GM23248 (cell line): ENCODE data around the gene CRTAC1. TPM values are rescaled to one million over a fixed set of nuclear protein-coding genes. Genes with fewer than 3 reads are reported as not detected.
A peak's percentile ranks its signal among the peaks of the same experiment; 100 is the strongest.

Source experiments
- DNase-seq: peaks from one replicate; pipeline ENCODE4 v3.0.0-alpha.2; 2015
- H2AFZ ChIP-seq: fragments of 200-600 bp; sonication (generic); 2 replicates; pipeline ENCODE4 v1.6.1; 2016; ENCODE audit warnings: antibody characterized with exemption
- H3F3A ChIP-seq: fragments of 200-600 bp; sonication (generic); 2 replicates; pipeline ENCODE4 v1.6.1; 2016; ENCODE audit warnings: mild to moderate bottlenecking, antibody characterized with exemption, mixed run types; ENCODE audit not compliant: insufficient read depth
- H3K27ac ChIP-seq: fragments of 200-600 bp; sonication (generic); 2 replicates; pipeline ENCODE4 v1.5.1; 2016; ENCODE audit warnings: mild to moderate bottlenecking
- H3K27me3 ChIP-seq: fragments of 200-600 bp; sonication (generic); replicated peaks from 2 replicates; pipeline ENCODE4 v1.6.1; 2016; ENCODE audit warnings: mild to moderate bottlenecking; ENCODE audit not compliant: insufficient read depth
- H3K36me3 ChIP-seq: fragments of 200-600 bp; sonication (generic); 2 replicates; pipeline ENCODE4 v1.6.1; 2016; ENCODE audit warnings: low read depth, mild to moderate bottlenecking
- H3K4me1 ChIP-seq: fragments of 200-600 bp; sonication (generic); 2 replicates; pipeline ENCODE4 v1.6.1; 2016; ENCODE audit warnings: mild to moderate bottlenecking; ENCODE audit not compliant: insufficient read depth
- H3K4me2 ChIP-seq: fragments of 200-600 bp; sonication (generic); one replicate; pipeline ENCODE4 v1.6.1; 2016; ENCODE audit warnings: mild to moderate bottlenecking; ENCODE audit not compliant: unreplicated experiment
- H3K4me3 ChIP-seq: fragments of 200-600 bp; sonication (generic); 2 replicates; pipeline ENCODE4 v1.5.1; 2016; ENCODE audit warnings: mild to moderate bottlenecking
- H3K79me2 ChIP-seq: fragments of 200-600 bp; sonication (generic); 2 replicates; pipeline ENCODE4 v1.6.1; 2016; ENCODE audit warnings: mild to moderate bottlenecking; ENCODE audit not compliant: insufficient read depth
- H3K9ac ChIP-seq: fragments of 200-600 bp; sonication (generic); 2 replicates; pipeline ENCODE4 v1.6.1; 2016; ENCODE audit warnings: mild to moderate bottlenecking
- H3K9me2 ChIP-seq: fragments of 200-600 bp; sonication (generic); 2 replicates; pipeline ENCODE4 v1.6.1; 2016; ENCODE audit warnings: mixed run types, mild to moderate bottlenecking, moderate library complexity; ENCODE audit not compliant: insufficient read depth
- H3K9me3 ChIP-seq: fragments of 200-600 bp; sonication (generic); one replicate; pipeline ENCODE4 v1.6.1; 2017; ENCODE audit warnings: low read depth
- H4K20me1 ChIP-seq: fragments of 200-600 bp; sonication (generic); 2 replicates; pipeline ENCODE4 v1.6.0; 2016; ENCODE audit not compliant: insufficient read depth
- EZH2 ChIP-seq: fragments of 200-600 bp; sonication (generic); IDR thresholded peaks from 2 replicates; pipeline ENCODE4 v1.6.1; 2018; ENCODE audit warnings: antibody characterized with exemption, mild to moderate bottlenecking; ENCODE audit not compliant: insufficient read depth, poor library complexity, severe bottlenecking
- EZH2phosphoT487 ChIP-seq: fragments of 200-600 bp; sonication (generic); IDR thresholded peaks from 2 replicates; pipeline ENCODE4 v1.6.1; 2018; ENCODE audit warnings: antibody characterized with exemption, moderate library complexity, mild to moderate bottlenecking, low read depth; ENCODE audit not compliant: insufficient read depth
- WGBS, 2 experiments: methylation state at CpG; one replicate each; pipeline ENCODE4 v1.1.6; 2015 to 2017; ENCODE audit warnings: low lambda C conversion rate in 2 of 2, low coverage in 1 of 2; ENCODE audit errors: missing lambda C conversion rate in 2 of 2; 5-methylcytosine and 5-hydroxymethylcytosine counted together
- in situ Hi-C: fragments of 300-500 bp; cut with MboI; formaldehyde crosslinking; loops from 2 replicates; pipeline ENCODE4 v1.15.0; 2020
- polyA plus RNA-seq: library from polyadenylated mRNA; unstranded; fragments of >200 nt; fragmentation: Nextera tagmentation; extraction: Ambion mirVana; gene quantifications from 2 replicates; pipeline ENCODE4 v1.2.1, GENCODE V29; 2016
- total RNA-seq: library from RNA; depleted of rRNA; stranded (reverse); fragments of >200 nt; shearing (Covaris generic); gene quantifications from 2 replicates; pipeline ENCODE4 v1.2.3, GENCODE V29; 2014

Gene CRTAC1
- total and polyA plus RNA-seq, 2 experiments from 2014 or later, result not detected

DNA sequence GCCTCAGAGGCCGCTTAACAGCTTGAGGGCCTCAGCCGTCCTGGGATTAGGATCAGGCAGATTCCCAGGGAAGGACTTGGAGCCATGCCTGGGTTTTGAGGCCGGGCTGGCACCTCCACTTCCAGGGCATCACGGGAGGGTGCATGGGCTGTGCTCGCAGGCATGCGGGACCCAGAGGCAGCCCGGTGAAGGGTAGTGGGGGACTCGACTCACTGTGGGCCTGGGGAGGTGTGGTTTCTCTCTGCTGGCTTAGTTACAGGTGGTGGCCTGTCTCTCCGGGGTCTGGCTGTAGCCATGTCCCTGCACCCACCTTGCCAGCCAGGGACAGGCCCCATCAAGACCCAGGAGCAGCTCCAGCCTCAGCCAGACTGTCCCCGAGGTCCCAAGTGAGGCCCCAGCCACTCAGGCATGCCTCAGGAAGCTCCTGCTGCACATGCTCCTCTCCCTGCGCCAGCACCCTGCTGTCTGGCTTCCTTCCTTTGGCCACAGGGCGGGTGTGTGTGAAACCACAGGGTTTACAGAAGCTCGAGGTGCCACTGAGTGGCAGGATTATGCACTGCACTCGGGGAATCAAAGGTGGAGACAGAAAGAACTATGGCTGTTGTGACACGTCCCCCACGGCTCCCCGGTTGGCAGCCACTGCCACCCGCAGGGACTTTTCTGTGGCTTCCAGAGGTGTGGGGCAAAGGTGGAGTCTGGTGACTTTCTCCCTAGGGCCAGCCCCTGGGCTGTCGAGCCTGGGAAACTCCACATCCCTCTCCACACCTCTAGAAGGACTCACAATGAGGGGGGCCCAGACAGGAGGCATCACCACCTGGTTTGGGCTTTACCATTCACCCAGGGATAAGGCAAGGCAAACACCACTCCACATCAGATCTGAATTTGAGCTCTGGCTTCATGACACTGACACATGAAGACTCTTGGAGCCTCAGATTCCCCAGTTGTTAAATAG, 161.1 kb downstream of the CRTAC1 start:
- H3K4me2 ChIP-seq, result peak overlapping the region; percentile 10
- DNase-seq, result peak; percentile 94
- no peak overlapping the region for H3K27ac ChIP-seq
- H3K36me3 ChIP-seq, result no peaks in the 10 kb centered on the region
- no peak overlapping the region for H3K9ac ChIP-seq
- 13 to 16% methylated on average over 19 of the region's 19 CpGs for WGBS, 2 experiments
- no peaks in the 10 kb centered on the region for H3K9me2 ChIP-seq
- peak overlapping the region; percentile 24; the same call in 1 of the 2 replicates for H2AFZ ChIP-seq
- H3K9me3 ChIP-seq, result no peaks in the 10 kb centered on the region
- peaks cover 6% of the 10 kb centered on the region; the same call in 1 of the 2 replicates for H3K4me1 ChIP-seq
- H3K79me2 ChIP-seq, result no peaks in the 10 kb centered on the region
- no peak overlapping the region for H3K4me3 ChIP-seq
- H4K20me1 ChIP-seq, result no peaks in the 10 kb centered on the region
- H3K27me3 ChIP-seq, result peaks cover 41% of the 10 kb centered on the region
- TF ChIP-seq EZH2 (no peak), EZH2phosphoT487 (no peak)
- H3F3A ChIP-seq, result no peaks in the 10 kb centered on the region
- in situ Hi-C loops, result no loop called here

DNA sequence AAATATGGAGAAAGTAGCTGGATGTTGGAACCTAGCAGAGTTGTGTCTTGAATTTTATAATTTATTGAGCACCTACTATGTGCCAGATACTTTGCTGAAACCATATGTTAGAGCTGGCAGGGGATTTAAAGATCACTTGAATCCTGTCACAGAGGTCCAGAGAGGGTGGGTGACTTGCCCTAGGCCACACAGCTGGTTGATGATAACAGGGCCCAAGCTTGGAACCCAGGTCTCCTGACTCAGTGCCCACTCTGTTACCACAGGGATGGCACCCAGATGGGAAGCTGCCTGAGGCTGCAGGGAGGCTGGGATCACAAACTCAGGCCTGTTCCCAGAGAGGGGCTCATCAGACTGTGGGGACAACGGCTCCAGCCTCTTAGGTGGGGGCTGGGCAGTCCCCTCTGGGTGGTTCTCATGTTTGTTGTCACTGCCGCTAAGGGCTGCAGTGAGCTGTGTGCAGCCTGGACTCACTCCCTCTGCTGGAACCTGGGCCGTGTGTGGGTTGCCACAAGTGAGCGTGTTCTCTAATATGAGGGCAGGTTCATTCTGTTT, 162.2 kb downstream of the CRTAC1 start:
- H3K79me2 ChIP-seq, result no peaks in the 10 kb centered on the region
- H3K4me1 ChIP-seq, result peaks cover 6% of the 10 kb centered on the region; the same call in 1 of the 2 replicates
- in situ Hi-C loops, result no loop called here
- H3K27me3 ChIP-seq, result peaks cover 41% of the 10 kb centered on the region
- DNase-seq, result no peak
- H3K4me2 ChIP-seq, result no peak overlapping the region
- 59 to 60% methylated on average over 4 of the region's 4 CpGs for WGBS, 2 experiments
- no peak for TF ChIP-seq EZH2phosphoT487
- no peak for TF ChIP-seq EZH2
- no peak overlapping the region for H2AFZ ChIP-seq
- H3K9me2 ChIP-seq, result no peaks in the 10 kb centered on the region
- H3K4me3 ChIP-seq, result no peak overlapping the region
- H3F3A ChIP-seq, result no peaks in the 10 kb centered on the region
- no peaks in the 10 kb centered on the region for H4K20me1 ChIP-seq
- H3K9ac ChIP-seq, result no peak overlapping the region
- no peak overlapping the region for H3K27ac ChIP-seq
- H3K36me3 ChIP-seq, result no peaks in the 10 kb centered on the region
- H3K9me3 ChIP-seq, result no peaks in the 10 kb centered on the region

DNA sequence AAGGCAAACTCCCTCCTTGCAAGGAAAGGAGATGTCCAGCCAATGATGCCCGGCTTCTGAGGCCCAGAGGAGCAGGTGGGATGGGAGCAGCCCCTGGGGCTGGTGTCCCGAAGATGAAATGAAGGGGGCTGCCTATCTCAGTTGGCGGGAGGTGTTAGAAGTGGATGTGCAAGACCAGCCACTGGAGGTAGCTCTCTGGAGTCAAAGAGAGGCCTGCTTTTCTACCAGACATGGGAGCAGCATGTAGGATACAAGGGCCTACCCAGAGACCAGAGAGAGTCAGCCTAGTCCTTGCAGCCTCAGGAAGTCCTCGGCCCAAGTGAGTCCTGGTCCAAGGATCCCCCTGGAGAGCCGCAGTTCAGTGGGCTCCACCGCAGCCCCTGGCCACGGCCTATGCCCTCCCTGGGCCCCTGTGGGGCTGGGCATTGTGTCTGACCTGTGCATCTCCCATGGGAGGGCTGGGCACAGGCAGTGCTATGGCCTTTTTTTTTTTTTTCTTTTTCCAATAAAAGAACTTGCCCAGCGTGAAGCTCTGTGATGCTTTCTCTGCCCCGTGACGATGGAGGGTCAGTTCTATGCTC, 163.1 kb downstream of the CRTAC1 start:
- peaks cover 6% of the 10 kb centered on the region; the same call in 1 of the 2 replicates for H3K4me1 ChIP-seq
- no peak overlapping the region for H3K4me2 ChIP-seq
- no peak overlapping the region for H3K4me3 ChIP-seq
- in situ Hi-C loops, result no loop called here
- H3K9me2 ChIP-seq, result no peaks in the 10 kb centered on the region
- H3K79me2 ChIP-seq, result no peaks in the 10 kb centered on the region
- H3K9ac ChIP-seq, result no peak overlapping the region
- no peaks in the 10 kb centered on the region for H3K9me3 ChIP-seq
- TF ChIP-seq EZH2, result no peak
- TF ChIP-seq EZH2phosphoT487, result no peak
- peaks cover 41% of the 10 kb centered on the region for H3K27me3 ChIP-seq
- no peaks in the 10 kb centered on the region for H3K36me3 ChIP-seq
- no peak overlapping the region for H2AFZ ChIP-seq
- H3K27ac ChIP-seq, result no peak overlapping the region
- H3F3A ChIP-seq, result no peaks in the 10 kb centered on the region
- WGBS, 2 experiments, result 73 to 76% methylated on average over 10 of the region's 10 CpGs
- no peak for DNase-seq
- H4K20me1 ChIP-seq, result no peaks in the 10 kb centered on the region

DNA sequence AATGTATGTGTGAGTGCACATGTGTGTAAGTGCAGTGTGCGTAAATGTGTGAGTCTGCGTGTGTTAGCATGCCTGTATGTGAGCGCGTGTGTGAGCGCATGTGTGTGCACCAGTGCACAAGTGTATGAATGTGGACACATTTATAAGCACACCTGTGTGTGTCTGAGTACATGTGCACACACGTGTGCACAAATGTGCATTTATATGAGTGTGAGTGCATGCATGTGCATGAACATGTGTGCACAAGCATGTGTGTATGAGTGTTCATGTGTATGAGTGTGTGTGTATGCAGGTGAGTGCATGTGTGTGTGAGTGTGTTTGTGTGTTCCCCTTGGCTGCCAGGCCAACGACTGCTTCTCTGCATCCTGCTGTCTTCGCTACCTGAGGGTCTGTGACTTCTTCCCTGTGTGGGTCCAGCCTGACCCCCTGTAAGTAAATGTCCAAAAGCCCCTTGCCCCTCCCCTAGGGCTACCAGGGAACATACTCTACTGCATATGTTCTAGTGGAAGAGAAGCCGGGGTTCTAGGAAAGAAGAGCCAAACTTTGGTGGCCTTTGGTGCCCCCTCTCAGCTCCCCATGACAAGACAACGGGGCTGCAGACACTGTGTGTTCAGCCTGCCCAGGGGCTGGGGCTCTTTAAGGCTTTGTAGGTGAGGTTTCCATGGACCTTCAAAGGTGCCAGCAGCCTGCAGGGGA, 163.7 kb downstream of the CRTAC1 start:
- H3K9ac ChIP-seq, result no peak overlapping the region
- no peak overlapping the region for H3K27ac ChIP-seq
- H3K4me1 ChIP-seq, result peaks cover 6% of the 10 kb centered on the region; the same call in 1 of the 2 replicates
- H4K20me1 ChIP-seq, result no peaks in the 10 kb centered on the region
- no peak for TF ChIP-seq EZH2phosphoT487
- 85 to 90% methylated on average over 10 of the region's 10 CpGs for WGBS, 2 experiments
- H3K9me2 ChIP-seq, result no peaks in the 10 kb centered on the region
- peaks cover 41% of the 10 kb centered on the region for H3K27me3 ChIP-seq
- no peak for DNase-seq
- H3K36me3 ChIP-seq, result no peaks in the 10 kb centered on the region
- in situ Hi-C loops, result no loop called here
- no peaks in the 10 kb centered on the region for H3K79me2 ChIP-seq
- H3K4me3 ChIP-seq, result no peak overlapping the region
- no peak overlapping the region for H3K4me2 ChIP-seq
- no peaks in the 10 kb centered on the region for H3K9me3 ChIP-seq
- no peak overlapping the region for H2AFZ ChIP-seq
- H3F3A ChIP-seq, result no peaks in the 10 kb centered on the region
